SK-N-MC (cell line): ENCODE results near the gene LAMB4.

Experiments
- DNase-seq: peaks from one replicate; pipeline ENCODE4 v3.0.0-alpha.2; 2011; ENCODE audit warnings: low read depth, low spot score
- H3K27ac ChIP-seq: fragments of 200-600 bp; sonication (generic); 2 replicates; pipeline ENCODE4 v1.5.1; 2016; ENCODE audit warnings: mixed run types
- H3K36me3 ChIP-seq: fragments of 200-600 bp; sonication (generic); 2 replicates; pipeline ENCODE4 v1.6.1; 2017; ENCODE audit warnings: antibody characterized with exemption, low read length, mixed read lengths; ENCODE audit not compliant: insufficient read depth
- H3K4me3 ChIP-seq: fragments of 200-600 bp; sonication (generic); 2 replicates; pipeline ENCODE4 v1.5.1; 2016
- H3K9ac ChIP-seq: fragments of 200-600 bp; sonication (generic); 2 replicates; pipeline ENCODE4 v1.8.0; 2017; ENCODE audit warnings: mixed run types, mixed read lengths; ENCODE audit not compliant: insufficient read length
- H3K9me3 ChIP-seq: fragments of 200-600 bp; sonication (generic); 2 replicates; pipeline ENCODE4 v1.6.1; 2017; ENCODE audit warnings: low read depth, mild to moderate bottlenecking, antibody characterized with exemption, low read length, moderate library complexity, mixed read lengths
- EZH2 ChIP-seq: fragments of 200-600 bp; sonication (generic); IDR thresholded peaks from one replicate; pipeline ENCODE4 v1.6.1; 2017; ENCODE audit warnings: antibody characterized with exemption
- FOXP2 ChIP-seq: optimal IDR thresholded peaks from 2 replicates; pipeline ENCODE3; 2011; ENCODE audit warnings: mild to moderate bottlenecking, moderate library complexity; ENCODE audit not compliant: insufficient read depth; ENCODE audit errors: extremely low read length, control extremely low read depth
- POLR2AphosphoS5 ChIP-seq: IDR thresholded peaks from 2 replicates; pipeline ENCODE4 v1.6.1; 2012; ENCODE audit warnings: mild to moderate bottlenecking, low read depth, low read length, borderline replicate concordance

Gene LAMB4

GRCh38 chr7:108072739-108073138 is 57.4 kb downstream of the LAMB4 start:
- H3K36me3 ChIP-seq = no peaks in the 10 kb centered on the region
- no peak overlapping the region for H3K4me3 ChIP-seq
- TF ChIP-seq POLR2AphosphoS5 (no peak), EZH2 (no peak), FOXP2 (no peak)
- H3K9ac ChIP-seq = no peak overlapping the region
- DNase-seq = no peak
- H3K9me3 ChIP-seq = no peaks in the 10 kb centered on the region
- no peak overlapping the region for H3K27ac ChIP-seq

GRCh38 chr7:108072116-108072515 is 58.0 kb downstream of the LAMB4 start:
- H3K36me3 ChIP-seq = no peaks in the 10 kb centered on the region
- H3K27ac ChIP-seq = no peak overlapping the region
- TF ChIP-seq EZH2 = no peak
- no peak for TF ChIP-seq FOXP2
- no peak for TF ChIP-seq POLR2AphosphoS5
- H3K4me3 ChIP-seq = no peak overlapping the region
- DNase-seq = no peak
- H3K9ac ChIP-seq = no peak overlapping the region
- no peaks in the 10 kb centered on the region for H3K9me3 ChIP-seq

GRCh38 chr7:108071551-108071950 is 58.6 kb downstream of the LAMB4 start:
- no peaks in the 10 kb centered on the region for H3K9me3 ChIP-seq
- DNase-seq = no peak
- TF ChIP-seq EZH2 (no peak), FOXP2 (no peak), POLR2AphosphoS5 (no peak)
- H3K36me3 ChIP-seq = no peaks in the 10 kb centered on the region
- H3K9ac ChIP-seq = no peak overlapping the region
- no peak overlapping the region for H3K4me3 ChIP-seq
- no peak overlapping the region for H3K27ac ChIP-seq

- TF ChIP-seq POLR2AphosphoS5 (no peak), FOXP2 (no peak), EZH2 (no peak)
- Histone ChIP-seq H3K9me3 (no peaks in the 10 kb centered on the region), H3K4me3 (no peak overlapping the region), H3K9ac (no peak overlapping the region), H3K27ac (no peak overlapping the region), H3K36me3 (no peaks in the 10 kb centered on the region)
- DNase-seq = no peak
Observed at GRCh38 chr7:108069646-108070045, 60.5 kb downstream of the LAMB4 start.

- H3K36me3 ChIP-seq = no peaks in the 10 kb centered on the region
- no peak overlapping the region for H3K27ac ChIP-seq
- no peak for TF ChIP-seq EZH2
- no peak for TF ChIP-seq POLR2AphosphoS5
- no peak for TF ChIP-seq FOXP2
- no peak for DNase-seq
- no peak overlapping the region for H3K9ac ChIP-seq
- no peaks in the 10 kb centered on the region for H3K9me3 ChIP-seq
- H3K4me3 ChIP-seq = no peak overlapping the region
Observed at GRCh38 chr7:108067844-108068243, 62.3 kb downstream of the LAMB4 start.

GRCh38 chr7:108066486-108066885 is 63.7 kb downstream of the LAMB4 start:
- TF ChIP-seq FOXP2 (no peak), POLR2AphosphoS5 (no peak), EZH2 (no peak)
- Histone ChIP-seq H3K4me3 (no peak overlapping the region), H3K9ac (no peak overlapping the region), H3K27ac (no peak overlapping the region), H3K9me3 (no peaks in the 10 kb centered on the region), H3K36me3 (no peaks in the 10 kb centered on the region)
- no peak for DNase-seq

- Histone ChIP-seq H3K4me3 (no peak overlapping the region), H3K36me3 (no peaks in the 10 kb centered on the region), H3K27ac (no peak overlapping the region), H3K9me3 (no peaks in the 10 kb centered on the region), H3K9ac (no peak overlapping the region)
- no peak for TF ChIP-seq FOXP2
- no peak for TF ChIP-seq POLR2AphosphoS5
- TF ChIP-seq EZH2 = no peak
- DNase-seq = no peak
Observed at GRCh38 chr7:108063520-108063933, 66.6 kb downstream of the LAMB4 start.

- DNase-seq = no peak
Observed at GRCh38 chr7:108062250-108063014, 67.7 kb downstream of the LAMB4 start.

GRCh38 chr7:108059526-108059925 is 70.6 kb downstream of the LAMB4 start:
- Histone ChIP-seq H3K9ac (no peak overlapping the region), H3K9me3 (no peaks in the 10 kb centered on the region), H3K4me3 (no peak overlapping the region), H3K36me3 (no peaks in the 10 kb centered on the region), H3K27ac (no peak overlapping the region)
- DNase-seq = no peak
- TF ChIP-seq FOXP2 = no peak
- no peak for TF ChIP-seq POLR2AphosphoS5
- no peak for TF ChIP-seq EZH2

More at GRCh38 chr7:108062250-108063014, 67.7 kb downstream of the LAMB4 start:
- H3K9me3 ChIP-seq = no peaks in the 10 kb centered on the region
- no peaks in the 10 kb centered on the region for H3K36me3 ChIP-seq
- H3K4me3 ChIP-seq = no peak overlapping the region
- no peak overlapping the region for H3K27ac ChIP-seq
- no peak overlapping the region for H3K9ac ChIP-seq
- no peak for TF ChIP-seq POLR2AphosphoS5
- TF ChIP-seq EZH2 = no peak
- no peak for TF ChIP-seq FOXP2
